DND-41 (cell line): Measurements from ENCODE around the gene ZFPM1.

Source experiments
- ATAC-seq: fragments of 200-7000 bp; cut with Tn5 transposase; 3 replicates; pipeline ENCODE4 v1.9.1; 2021; ENCODE audit warnings: low read depth; ENCODE audit not compliant: insufficient read depth
- DNase-seq: peaks from one replicate; pipeline ENCODE4 v3.0.0-alpha.2; 2020
- H2AFZ ChIP-seq: 2 replicates; pipeline ENCODE4 v1.6.0; 2012; ENCODE audit warnings: low read depth, low read length
- H3K27ac ChIP-seq: 2 replicates; pipeline ENCODE4 v1.5.1; 2012; ENCODE audit warnings: low read length, inconsistent platforms
- H3K27me3 ChIP-seq: fragments of 200-600 bp; sonication (generic); 2 replicates; pipeline ENCODE4 v1.6.0; 2012; ENCODE audit warnings: low read length, mild to moderate bottlenecking, inconsistent platforms; ENCODE audit not compliant: insufficient read depth, poor library complexity
- H3K36me3 ChIP-seq: 2 replicates; pipeline ENCODE4 v1.5.1; 2012; ENCODE audit warnings: low read length, inconsistent platforms; ENCODE audit not compliant: insufficient read depth
- H3K4me1 ChIP-seq: 2 replicates; pipeline ENCODE4 v1.5.1; 2012; ENCODE audit warnings: mild to moderate bottlenecking, low read length; ENCODE audit not compliant: insufficient read depth
- H3K4me2 ChIP-seq: 2 replicates; pipeline ENCODE4 v1.6.0; 2012; ENCODE audit warnings: mild to moderate bottlenecking, moderate library complexity, low read length, inconsistent platforms; ENCODE audit not compliant: insufficient read depth
- H3K4me3 ChIP-seq, 2 experiments: fragments of 200-600 bp in 1 of 2; shearing (Covaris generic) in 1 of 2; 2 replicates each; pipeline ENCODE4 v1.5.1; 2012 to 2016; ENCODE audit warnings: inconsistent platforms in 2 of 2, low read length in 2 of 2, mild to moderate bottlenecking in 2 of 2, low read depth in 1 of 2, moderate library complexity in 1 of 2
- H3K79me2 ChIP-seq: 2 replicates; pipeline ENCODE4 v1.6.0; 2012; ENCODE audit warnings: low read length, inconsistent platforms; ENCODE audit not compliant: insufficient read depth
- H3K9ac ChIP-seq: 2 replicates; pipeline ENCODE4 v1.6.0; 2012; ENCODE audit warnings: low read depth, mild to moderate bottlenecking, inconsistent platforms, low read length, moderate library complexity
- H3K9me3 ChIP-seq: 2 replicates; pipeline ENCODE4 v1.5.1; 2012; ENCODE audit warnings: low read length, moderate library complexity, mild to moderate bottlenecking, inconsistent platforms; ENCODE audit not compliant: insufficient read depth, severe bottlenecking
- H4K20me1 ChIP-seq: 2 replicates; pipeline ENCODE4 v1.6.0; 2012; ENCODE audit warnings: low read length; ENCODE audit not compliant: insufficient read depth
- CTCF ChIP-seq: IDR thresholded peaks from 2 replicates; pipeline ENCODE4 v1.5.1; 2012; ENCODE audit warnings: borderline replicate concordance, low read length, moderate library complexity, mild to moderate bottlenecking; ENCODE audit not compliant: poor library complexity, severe bottlenecking; ENCODE audit errors: extremely low read depth
- EZH2 ChIP-seq: IDR thresholded peaks from 3 replicates; pipeline ENCODE4 v1.6.1; 2012; ENCODE audit warnings: borderline replicate concordance, low read depth, mild to moderate bottlenecking, moderate library complexity, low read length, inconsistent platforms; ENCODE audit not compliant: severe bottlenecking

The ZFPM1 gene

DNA sequence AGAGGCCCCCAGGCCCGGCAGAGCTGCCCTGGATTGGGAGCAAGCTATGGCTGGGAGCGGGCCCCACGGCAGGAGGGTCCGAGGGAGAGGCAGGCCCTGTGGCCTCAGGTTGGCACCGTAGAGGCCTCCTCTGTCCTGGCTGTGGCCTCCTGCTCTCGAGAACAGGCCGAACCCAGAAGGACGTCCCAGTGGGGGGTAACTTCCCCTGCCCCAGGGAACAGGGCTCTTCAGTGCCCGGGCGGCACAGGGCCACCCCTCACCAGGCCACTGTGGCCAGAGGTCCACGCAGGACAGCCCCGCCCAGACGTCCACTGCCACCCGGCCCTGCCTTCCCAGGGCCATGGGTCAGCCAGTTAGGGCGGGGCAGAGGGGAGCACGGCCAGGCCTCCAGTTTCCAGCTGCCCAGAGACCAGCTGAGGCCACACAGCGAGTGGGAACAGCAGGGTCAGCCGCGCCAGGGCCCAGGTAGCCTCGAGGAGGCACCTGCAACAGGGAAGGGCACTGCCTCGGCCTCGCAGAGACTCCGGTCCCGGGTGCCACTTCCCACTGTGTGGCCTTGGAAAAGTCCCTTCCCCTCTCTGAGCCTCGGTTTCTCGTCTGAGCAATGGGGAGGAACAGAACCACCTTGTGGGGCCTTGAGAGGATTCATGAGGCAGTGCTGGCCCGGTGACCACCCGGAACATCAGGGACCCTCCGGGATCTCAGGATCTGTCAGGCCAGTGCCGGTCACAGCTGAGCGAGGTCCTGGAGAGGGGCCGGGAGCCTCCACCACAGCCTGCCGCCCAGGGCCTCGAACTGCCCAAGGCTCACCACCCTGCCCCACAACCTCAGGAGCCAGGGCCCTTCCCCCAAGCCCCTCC lies 38.3 kb upstream of the ZFPM1 start:
- no peaks in the 10 kb centered on the region for H3K36me3 ChIP-seq
- no peaks in the 10 kb centered on the region for H3K27me3 ChIP-seq
- TF ChIP-seq EZH2 (no peak), CTCF (no peak)
- H3K4me2 ChIP-seq = no peak overlapping the region
- H3K79me2 ChIP-seq = no peaks in the 10 kb centered on the region
- no peak overlapping the region for H3K27ac ChIP-seq
- no peaks in the 10 kb centered on the region for H4K20me1 ChIP-seq
- ATAC-seq = no peak
- no peak overlapping the region for H3K4me3 ChIP-seq
- H3K9me3 ChIP-seq = no peaks in the 10 kb centered on the region
- no peak overlapping the region for H3K9ac ChIP-seq
- DNase-seq = no peak
- H2AFZ ChIP-seq = no peak overlapping the region
- H3K4me1 ChIP-seq = no peaks in the 10 kb centered on the region

DNA sequence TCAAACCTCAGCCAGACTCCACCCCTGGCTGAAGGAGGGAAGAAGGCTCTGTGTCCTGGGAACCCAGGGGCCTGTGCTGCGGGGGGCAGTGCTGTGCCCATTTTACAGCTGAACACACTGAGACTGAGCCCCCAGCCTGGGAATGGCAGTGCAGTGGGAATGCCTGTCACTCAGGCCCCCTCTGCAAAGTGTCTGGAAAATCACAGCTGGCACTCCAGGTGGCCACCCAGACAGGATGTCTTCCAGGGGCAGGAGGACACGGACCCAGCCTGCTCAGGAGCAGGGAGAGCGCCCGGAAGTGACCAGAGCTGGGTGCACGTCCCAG lies 37.7 kb upstream of the ZFPM1 start:
- no peaks in the 10 kb centered on the region for H3K9me3 ChIP-seq
- H3K36me3 ChIP-seq = no peaks in the 10 kb centered on the region
- no peak for ATAC-seq
- H4K20me1 ChIP-seq = no peaks in the 10 kb centered on the region
- no peak overlapping the region for H3K4me2 ChIP-seq
- H2AFZ ChIP-seq = no peak overlapping the region
- TF ChIP-seq EZH2 = no peak
- no peak for TF ChIP-seq CTCF
- no peak for DNase-seq
- H3K9ac ChIP-seq = no peak overlapping the region
- no peak overlapping the region for H3K4me3 ChIP-seq
- no peaks in the 10 kb centered on the region for H3K79me2 ChIP-seq
- H3K4me1 ChIP-seq = no peaks in the 10 kb centered on the region
- no peaks in the 10 kb centered on the region for H3K27me3 ChIP-seq
- no peak overlapping the region for H3K27ac ChIP-seq

DNA sequence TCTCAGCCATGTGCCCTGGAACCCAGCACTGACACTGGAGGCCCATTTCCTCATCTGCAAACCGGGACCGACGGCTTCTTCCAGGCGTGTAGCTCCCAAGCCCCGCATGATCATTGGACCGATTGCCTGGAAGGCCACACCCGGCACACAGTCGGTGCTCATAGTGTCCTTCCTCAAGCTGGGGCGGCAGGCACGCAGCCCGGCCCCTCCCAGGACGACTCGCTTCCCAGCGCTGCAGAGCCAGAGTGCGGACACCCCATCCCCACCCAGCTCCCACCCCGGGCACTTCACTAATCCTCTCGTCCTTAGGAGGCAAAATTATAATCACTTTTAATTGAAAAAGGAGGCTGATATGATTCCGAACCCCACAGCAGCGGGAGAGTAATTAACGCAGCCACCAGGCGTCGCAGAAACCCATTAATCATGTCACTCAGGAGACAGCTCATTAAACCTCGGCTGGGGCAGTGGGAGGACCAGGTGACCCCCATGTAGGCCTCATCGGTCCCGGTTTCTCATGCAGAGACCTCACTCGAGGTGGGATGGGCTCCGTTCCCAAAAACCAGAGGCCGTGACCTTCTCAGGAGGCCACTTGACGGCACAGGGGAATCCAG lies 37.3 kb upstream of the ZFPM1 start:
- Histone ChIP-seq H3K27ac (no peak overlapping the region), H4K20me1 (no peaks in the 10 kb centered on the region), H3K4me2 (no peak overlapping the region), H3K36me3 (no peaks in the 10 kb centered on the region), H3K4me3 (no peak overlapping the region), H3K27me3 (no peaks in the 10 kb centered on the region), H3K79me2 (no peaks in the 10 kb centered on the region), H3K9ac (no peak overlapping the region), H3K9me3 (no peaks in the 10 kb centered on the region), H3K4me1 (no peaks in the 10 kb centered on the region), H2AFZ (no peak overlapping the region)
- no peak for DNase-seq
- no peak for TF ChIP-seq CTCF
- no peak for TF ChIP-seq EZH2
- ATAC-seq = no peak
